SKM-1 (cell line): ENCODE measurements around the gene PMEPA1.

Experiments used
- DNase-seq: peaks from one replicate; lab custom pipeline; 2025; ENCODE audit not compliant: unreplicated experiment; lab: John Stamatoyannopoulos, UW

Gene PMEPA1, protein sequence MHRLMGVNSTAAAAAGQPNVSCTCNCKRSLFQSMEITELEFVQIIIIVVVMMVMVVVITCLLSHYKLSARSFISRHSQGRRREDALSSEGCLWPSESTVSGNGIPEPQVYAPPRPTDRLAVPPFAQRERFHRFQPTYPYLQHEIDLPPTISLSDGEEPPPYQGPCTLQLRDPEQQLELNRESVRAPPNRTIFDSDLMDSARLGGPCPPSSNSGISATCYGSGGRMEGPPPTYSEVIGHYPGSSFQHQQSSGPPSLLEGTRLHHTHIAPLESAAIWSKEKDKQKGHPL

DNA sequence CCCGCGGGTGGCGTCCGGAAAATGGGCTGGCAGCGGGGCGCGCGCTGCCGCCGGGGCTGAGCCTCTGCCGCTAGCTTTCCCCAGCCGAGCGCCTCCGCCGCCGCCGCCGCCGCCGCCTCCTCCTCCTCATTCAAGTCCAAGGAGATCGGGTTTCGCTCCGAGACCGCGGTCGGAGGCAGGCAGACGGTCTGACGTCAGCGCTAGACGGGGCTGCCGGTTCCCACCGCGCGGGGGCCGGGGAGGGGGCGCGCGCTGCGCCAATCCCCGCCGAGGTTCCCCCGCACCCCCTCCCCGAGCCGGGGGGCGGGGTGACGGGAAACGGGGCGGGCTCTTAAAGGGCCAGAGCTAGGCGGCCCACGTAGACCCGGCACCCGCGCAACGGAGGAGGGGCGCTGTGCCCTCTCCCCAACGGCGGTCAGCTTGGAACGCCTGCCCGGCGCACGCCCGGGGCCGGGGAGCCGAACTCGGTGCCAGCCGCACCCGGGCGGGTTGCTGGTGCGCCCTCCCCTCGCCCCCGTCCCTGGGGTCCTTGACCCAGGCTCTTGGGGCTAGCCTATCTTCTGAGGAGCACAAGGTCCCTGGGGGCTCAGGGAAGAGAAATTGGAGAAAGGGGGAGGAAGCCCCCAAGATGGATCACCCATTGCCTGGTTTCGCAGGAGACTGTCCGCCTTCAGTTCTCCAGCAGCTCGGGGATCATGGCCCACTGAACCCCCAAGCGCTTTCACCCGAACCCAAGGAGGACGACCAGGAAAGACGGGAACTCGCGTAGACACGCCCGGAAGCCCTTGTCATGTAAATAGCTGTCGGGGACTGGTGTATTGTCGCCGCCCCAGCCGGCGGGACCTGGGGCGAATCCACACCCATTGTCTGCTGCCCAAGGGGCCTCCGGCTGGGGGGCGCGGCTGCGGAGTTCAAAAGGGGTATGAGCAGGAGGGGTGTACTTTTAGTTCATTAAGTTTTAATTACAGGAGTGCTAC lies at the start of gene PMEPA1:
Gene PMEPA1, minus strand, starts transcription at position 193 of the 977 bp plus-strand sequence. CDS start 433 bp downstream, outside the sequence.
- peak; percentile 77 for DNase-seq

GRCh38 chr20:57757767-57758166 lies 48.0 kb upstream of the PMEPA1 start:
- no peak for DNase-seq

- no peak for DNase-seq
Observed at GRCh38 chr20:57756921-57757320, 47.1 kb upstream of the PMEPA1 start.

DNA sequence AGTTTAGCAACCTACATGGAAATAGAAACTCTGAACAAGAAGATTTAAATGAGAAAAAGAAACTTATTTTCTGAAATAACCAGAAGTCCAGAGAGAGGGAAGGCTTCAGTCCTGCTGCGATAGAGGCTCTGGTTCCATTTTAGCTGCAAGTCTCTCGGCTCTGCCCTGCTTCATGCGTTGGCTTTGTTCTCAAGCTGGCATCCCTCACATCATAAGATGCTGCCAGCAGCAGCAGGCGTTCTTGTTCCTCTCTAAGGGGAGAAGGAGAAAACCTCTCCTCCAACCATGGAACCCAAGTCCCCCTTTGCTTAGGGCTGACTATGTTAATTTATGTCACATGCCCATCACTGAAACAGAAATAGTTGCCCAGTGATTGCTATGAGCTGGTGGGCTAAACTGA lies 46.4 kb upstream of the PMEPA1 start:
- DNase-seq = no peak

DNA sequence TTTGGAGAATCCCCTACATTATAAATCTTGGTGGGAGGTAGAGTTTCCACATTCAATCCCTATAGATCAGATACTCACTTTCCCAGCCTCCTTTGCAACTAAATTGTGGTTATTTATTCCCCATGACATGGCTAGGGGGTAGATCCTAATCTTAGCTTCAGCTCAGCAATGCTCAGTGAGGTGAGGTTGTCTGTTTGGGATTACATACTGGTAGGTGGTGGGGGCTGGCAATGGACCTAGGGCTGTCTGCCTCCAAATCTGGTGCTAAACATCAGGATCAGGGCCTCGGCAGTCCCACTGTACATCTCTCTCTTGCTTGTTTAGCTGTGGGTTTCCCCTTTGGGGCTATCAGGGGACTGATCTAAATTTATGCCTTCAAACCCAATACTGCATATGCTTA lies 45.8 kb upstream of the PMEPA1 start:
- no peak for DNase-seq

DNA sequence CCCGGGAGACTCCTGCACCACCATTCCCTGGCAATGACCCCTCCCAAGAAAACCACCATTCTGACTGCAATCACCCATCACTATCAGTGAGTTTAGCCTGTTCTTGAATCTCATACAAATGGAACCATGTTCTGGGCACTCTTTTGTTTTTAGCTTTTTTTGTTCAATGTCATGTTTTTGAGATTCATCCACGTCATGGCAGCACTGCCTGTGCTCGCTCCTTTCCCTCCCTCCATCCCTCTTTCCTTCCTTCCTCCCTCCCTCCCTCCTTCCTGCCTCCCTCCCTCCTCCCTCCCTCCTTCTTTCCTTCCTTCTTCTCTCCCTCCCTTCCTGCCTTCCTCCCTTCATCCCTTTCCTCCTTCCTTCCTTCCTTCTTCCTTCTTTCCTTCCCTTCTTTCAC lies 44.4 kb upstream of the PMEPA1 start:
- no peak for DNase-seq

GRCh38 chr20:57753332-57754164 lies 43.7 kb upstream of the PMEPA1 start:
- no peak for DNase-seq

DNA sequence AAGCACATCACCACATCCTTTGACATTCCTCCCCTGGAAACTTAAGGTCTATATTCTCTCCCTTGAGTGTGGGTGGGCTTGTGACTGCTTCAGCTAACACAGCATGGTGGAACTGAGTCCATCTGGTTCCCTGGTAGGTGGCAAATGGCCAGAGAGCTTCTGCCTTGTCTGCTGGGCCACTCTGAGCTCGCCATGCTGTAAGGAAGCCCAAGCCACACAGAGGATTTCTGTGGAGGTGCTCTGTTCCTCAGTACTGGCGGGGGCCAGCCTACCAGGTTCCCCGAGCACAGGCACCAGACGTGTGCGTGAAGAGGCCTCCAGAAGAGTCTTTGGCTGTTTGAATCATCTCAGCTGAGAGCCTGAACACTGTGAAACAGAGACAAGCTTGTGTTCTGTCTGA lies 41.6 kb upstream of the PMEPA1 start:
- no peak for DNase-seq

DNA sequence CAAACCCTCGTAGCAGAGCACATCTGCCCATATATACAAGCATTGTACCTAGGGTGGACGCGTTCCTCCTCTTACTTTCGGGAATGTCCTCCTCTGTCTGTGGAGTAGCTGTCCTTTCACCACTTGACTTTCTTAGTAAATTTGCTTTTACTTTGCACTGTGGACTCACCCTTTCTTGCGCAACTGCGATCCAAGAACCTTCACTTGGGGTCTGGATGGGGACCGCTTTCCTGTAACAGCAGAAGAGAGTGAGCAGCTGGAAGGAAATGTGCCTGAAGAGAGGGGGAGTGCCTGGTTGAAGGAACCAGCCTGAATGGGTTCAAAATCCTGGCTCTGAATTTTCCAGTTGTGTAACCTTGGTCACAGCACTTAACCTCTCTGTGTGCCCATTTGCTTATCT lies 40.1 kb upstream of the PMEPA1 start:
- DNase-seq = no peak

DNA sequence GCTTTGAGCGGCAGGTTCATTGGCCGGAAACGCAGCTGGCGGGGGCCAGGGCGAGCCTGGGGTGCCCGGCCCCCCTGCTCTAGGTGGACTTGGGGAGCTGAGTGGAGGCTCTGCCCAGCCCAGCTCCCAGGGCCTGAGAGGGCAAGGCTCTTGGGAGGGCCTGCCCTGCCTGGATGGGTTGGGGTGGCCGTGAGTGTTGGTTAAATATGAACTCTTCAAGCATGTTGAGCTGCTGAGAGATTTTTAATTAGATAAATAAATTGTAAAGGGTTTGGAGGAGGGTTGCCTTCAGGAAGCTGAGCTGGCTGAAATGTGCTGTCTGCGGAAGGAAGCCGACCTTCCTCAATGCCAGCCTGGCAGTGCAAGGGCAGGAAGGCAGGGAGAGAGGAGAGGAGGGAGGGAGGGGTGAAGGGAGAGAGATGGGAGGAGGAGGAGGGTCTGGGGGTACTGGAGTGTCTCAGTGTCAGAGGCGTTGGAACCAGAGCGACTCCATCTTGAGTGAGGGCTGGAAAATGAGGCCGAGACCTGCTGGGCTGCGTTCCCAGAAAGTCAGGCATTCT lies 39.4 kb upstream of the PMEPA1 start:
- no peak for DNase-seq

GRCh38 chr20:57748601-57749130 lies 38.9 kb upstream of the PMEPA1 start:
- DNase-seq = no peak

GRCh38 chr20:57747861-57748481 lies 38.2 kb upstream of the PMEPA1 start:
- no peak for DNase-seq

DNA sequence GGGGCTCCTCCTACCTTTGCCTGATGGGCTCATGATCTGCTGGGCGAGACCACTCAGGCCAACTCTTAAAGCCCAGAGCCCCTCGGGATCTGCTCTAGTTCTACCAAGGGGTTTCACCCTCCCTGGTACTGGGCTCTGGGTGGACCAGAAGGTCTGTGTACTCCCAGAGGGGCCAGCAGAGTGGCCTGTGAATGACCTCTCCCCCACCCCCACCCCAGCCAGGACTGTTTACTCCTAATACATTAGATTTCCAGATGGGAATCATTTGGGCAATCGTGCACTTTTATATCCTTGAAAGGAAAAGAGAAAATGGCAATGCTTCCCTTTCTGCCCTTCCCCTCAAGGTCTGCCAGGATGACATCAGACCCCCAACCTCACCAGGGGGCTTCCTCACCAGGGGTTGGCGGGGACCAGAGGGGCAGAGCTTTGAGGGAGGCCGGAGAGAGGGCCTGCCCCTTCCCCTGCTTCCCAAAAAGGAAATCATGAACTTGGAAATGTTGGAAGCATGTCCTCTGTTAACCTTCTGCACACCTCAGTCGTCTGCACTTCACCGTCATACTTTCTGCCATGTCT lies 37.1 kb upstream of the PMEPA1 start:
- no peak for DNase-seq

GRCh38 chr20:57746201-57746600 lies 36.4 kb upstream of the PMEPA1 start:
- no peak for DNase-seq

DNA sequence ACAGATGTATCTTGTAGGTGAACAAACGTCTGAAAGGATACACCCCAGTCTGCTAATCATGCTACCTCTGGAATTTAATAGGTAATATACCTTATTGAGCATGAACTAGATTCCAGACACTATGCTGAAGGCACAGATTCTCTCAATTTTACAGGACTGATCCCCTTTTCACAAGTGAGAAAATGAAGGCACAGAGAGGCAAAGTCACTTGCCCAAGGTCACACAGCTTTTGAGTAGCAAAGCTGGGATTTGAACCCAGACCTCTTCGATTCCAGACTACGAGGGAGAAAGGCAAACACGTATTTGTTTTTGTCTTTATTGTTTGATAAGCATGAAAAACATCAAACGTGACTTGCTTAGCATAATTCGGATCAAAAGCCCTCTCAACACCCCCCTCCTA lies 34.4 kb upstream of the PMEPA1 start:
- DNase-seq = no peak

- DNase-seq = no peak
Observed at GRCh38 chr20:57743450-57744095, 33.8 kb upstream of the PMEPA1 start.

GRCh38 chr20:57742507-57743181 lies 32.8 kb upstream of the PMEPA1 start:
- no peak for DNase-seq

GRCh38 chr20:57738484-57738883 lies 28.7 kb upstream of the PMEPA1 start:
- DNase-seq = no peak

DNA sequence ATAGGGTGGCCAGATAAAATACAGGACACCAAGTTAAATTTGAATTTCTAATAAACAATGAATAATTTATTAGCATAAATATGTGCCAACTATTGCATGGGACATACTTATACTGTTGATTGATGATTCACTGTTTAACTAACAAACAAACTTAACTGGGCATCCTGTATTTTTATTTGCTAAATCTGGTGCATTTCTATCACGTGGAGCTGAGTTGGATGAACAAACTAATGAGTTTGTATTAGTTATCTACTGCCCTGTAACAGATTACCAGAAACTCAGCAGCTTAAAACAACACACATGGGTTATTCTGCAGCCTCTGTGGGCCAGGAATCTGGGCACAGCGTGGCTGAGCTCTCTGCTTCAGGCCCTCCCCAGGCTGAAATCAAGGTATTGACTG lies 28.2 kb upstream of the PMEPA1 start:
- no peak for DNase-seq
